HEK293 (cell line): ENCODE measurements around the gene BCL7A.

Experiments used
- SP7 ChIP-seq: fragments of 450-650 bp; formaldehyde crosslinking; IDR thresholded peaks from 2 replicates; pipeline ENCODE4 v1.5.1; 2016; ENCODE audit warnings: missing biosample characterization, missing genetic modification characterization
- TSHZ1 ChIP-seq: fragments of 450-650 bp; formaldehyde crosslinking; IDR thresholded peaks from 2 replicates; pipeline ENCODE4 v1.5.1; 2016; ENCODE audit warnings: missing biosample characterization, missing genetic modification characterization, borderline replicate concordance
- YY2 ChIP-seq: fragments of 450-650 bp; formaldehyde crosslinking; IDR thresholded peaks from 2 replicates; pipeline ENCODE4 v1.5.1; 2016; ENCODE audit warnings: missing biosample characterization, missing genetic modification characterization
- ZBTB20 ChIP-seq: fragments of 450-650 bp; formaldehyde crosslinking; IDR thresholded peaks from 2 replicates; pipeline ENCODE4 v1.5.1; 2016; ENCODE audit warnings: missing biosample characterization, missing genetic modification characterization
- ZFHX2 ChIP-seq: fragments of 450-650 bp; formaldehyde crosslinking; conservative IDR thresholded peaks from 2 replicates; pipeline ENCODE4 v1.5.1; 2016; ENCODE audit warnings: missing biosample characterization, missing genetic modification characterization
- ZNF155 ChIP-seq: fragments of 450-650 bp; formaldehyde crosslinking; IDR thresholded peaks from 2 replicates; pipeline ENCODE4 v1.5.1; 2016; ENCODE audit warnings: missing biosample characterization, missing genetic modification characterization
- ZNF18 ChIP-seq: fragments of 450-650 bp; formaldehyde crosslinking; IDR thresholded peaks from 2 replicates; pipeline ENCODE4 v1.5.1; 2016; ENCODE audit warnings: missing biosample characterization, missing genetic modification characterization
- ZNF292 ChIP-seq: fragments of 450-650 bp; formaldehyde crosslinking; IDR thresholded peaks from 2 replicates; pipeline ENCODE4 v1.5.1; 2016; ENCODE audit warnings: low read depth, missing biosample characterization, missing genetic modification characterization, borderline replicate concordance
- ZNF341 ChIP-seq: fragments of 450-650 bp; formaldehyde crosslinking; IDR thresholded peaks from 2 replicates; pipeline ENCODE4; 2016; ENCODE audit warnings: low read depth, missing biosample characterization, missing genetic modification characterization
- ZNF354C ChIP-seq: fragments of 450-650 bp; formaldehyde crosslinking; IDR thresholded peaks from 2 replicates; pipeline ENCODE4 v1.5.1; 2016; ENCODE audit warnings: missing biosample characterization, missing genetic modification characterization, low read depth, borderline replicate concordance
- ZNF404 ChIP-seq: fragments of 450-650 bp; formaldehyde crosslinking; IDR thresholded peaks from 2 replicates; pipeline ENCODE4 v1.5.1; 2017; ENCODE audit warnings: missing biosample characterization, missing genetic modification characterization
- ZNF621 ChIP-seq: fragments of 450-650 bp; formaldehyde crosslinking; IDR thresholded peaks from 2 replicates; pipeline ENCODE4 v1.5.1; 2017; ENCODE audit warnings: missing biosample characterization, missing genetic modification characterization
- ZNF76 ChIP-seq: fragments of 450-650 bp; formaldehyde crosslinking; IDR thresholded peaks from 2 replicates; pipeline ENCODE4; 2016; ENCODE audit warnings: low read depth, missing biosample characterization, missing genetic modification characterization, borderline replicate concordance
- ZSCAN4 ChIP-seq: fragments of 450-650 bp; formaldehyde crosslinking; IDR thresholded peaks from 2 replicates; pipeline ENCODE4 v1.5.1; 2017; ENCODE audit warnings: missing biosample characterization, missing genetic modification characterization
- TF ChIP-seq, protein P1 (sequence below): fragments of 450-650 bp; formaldehyde crosslinking; IDR thresholded peaks from 2 replicates; pipeline ENCODE4 v1.5.1; 2016; ENCODE audit warnings: missing biosample characterization, missing genetic modification characterization
- TF ChIP-seq, protein P2 (sequence below): fragments of 450-650 bp; formaldehyde crosslinking; optimal IDR thresholded peaks from 2 replicates; pipeline ENCODE3; 2016; ENCODE audit warnings: missing biosample characterization, mild to moderate bottlenecking, missing genetic modification characterization
- TF ChIP-seq, protein P3 (sequence below): fragments of 450-650 bp; formaldehyde crosslinking; IDR thresholded peaks from 2 replicates; pipeline ENCODE4 v1.5.1; 2017; ENCODE audit warnings: missing biosample characterization, missing genetic modification characterization

BCL7A gene

GRCh38 chr12:122094137-122094734, 72.6 kb downstream of the BCL7A start (continued):
- TF ChIP-seq SP7 (tag by site-specific recombination) (no peak), ZNF354C (tag by site-specific recombination) (peak; percentile 1; the same call in 1 of the 2 replicates), ZNF18 (peak; percentile 42), ZNF292 (no peak), ZFHX2 (tag by site-specific recombination) (peak; percentile 88), ZNF341 (tag by site-specific recombination) (no peak), ZNF76 (tag by site-specific recombination) (0 out of 2 replicates have a peak, but pooled peaks have one; percentile 11), ZSCAN4 (peak; percentile 63), ZNF621 (0 out of 2 replicates have a peak, but pooled peaks have one; percentile 47), ZBTB20 (tag by site-specific recombination) (peak; percentile 1; the same call in 1 of the 2 replicates), YY2 (no peak), ZNF155 (tag by site-specific recombination) (0 out of 2 replicates have a peak, but pooled peaks have one; percentile 9), ZNF404 (tag by site-specific recombination) (no peak), TSHZ1 (tag by site-specific recombination) (no peak)
- TF ChIP-seq, protein P1, sequence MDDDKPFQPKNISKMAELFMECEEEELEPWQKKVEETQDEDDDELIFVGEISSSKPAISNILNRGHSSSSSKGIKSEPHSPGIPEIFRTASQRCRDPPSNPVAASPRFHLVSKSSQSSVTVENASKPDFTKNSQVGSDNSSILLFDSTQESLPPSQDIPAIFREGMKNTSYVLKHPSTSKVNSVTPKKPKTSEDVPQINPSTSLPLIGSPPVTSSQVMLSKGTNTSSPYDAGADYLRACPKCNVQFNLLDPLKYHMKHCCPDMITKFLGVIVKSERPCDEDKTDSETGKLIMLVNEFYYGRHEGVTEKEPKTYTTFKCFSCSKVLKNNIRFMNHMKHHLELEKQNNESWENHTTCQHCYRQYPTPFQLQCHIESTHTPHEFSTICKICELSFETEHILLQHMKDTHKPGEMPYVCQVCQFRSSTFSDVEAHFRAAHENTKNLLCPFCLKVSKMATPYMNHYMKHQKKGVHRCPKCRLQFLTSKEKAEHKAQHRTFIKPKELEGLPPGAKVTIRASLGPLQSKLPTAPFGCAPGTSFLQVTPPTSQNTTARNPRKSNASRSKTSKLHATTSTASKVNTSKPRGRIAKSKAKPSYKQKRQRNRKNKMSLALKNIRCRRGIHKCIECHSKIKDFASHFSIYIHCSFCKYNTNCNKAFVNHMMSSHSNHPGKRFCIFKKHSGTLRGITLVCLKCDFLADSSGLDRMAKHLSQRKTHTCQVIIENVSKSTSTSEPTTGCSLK (tag by site-specific recombination) = no peak
- TF ChIP-seq, protein P2, sequence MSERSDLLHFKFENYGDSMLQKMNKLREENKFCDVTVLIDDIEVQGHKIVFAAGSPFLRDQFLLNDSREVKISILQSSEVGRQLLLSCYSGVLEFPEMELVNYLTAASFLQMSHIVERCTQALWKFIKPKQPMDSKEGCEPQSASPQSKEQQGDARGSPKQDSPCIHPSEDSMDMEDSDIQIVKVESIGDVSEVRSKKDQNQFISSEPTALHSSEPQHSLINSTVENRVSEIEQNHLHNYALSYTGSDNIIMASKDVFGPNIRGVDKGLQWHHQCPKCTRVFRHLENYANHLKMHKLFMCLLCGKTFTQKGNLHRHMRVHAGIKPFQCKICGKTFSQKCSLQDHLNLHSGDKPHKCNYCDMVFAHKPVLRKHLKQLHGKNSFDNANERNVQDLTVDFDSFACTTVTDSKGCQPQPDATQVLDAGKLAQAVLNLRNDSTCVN = no peak
- TF ChIP-seq, protein P3, sequence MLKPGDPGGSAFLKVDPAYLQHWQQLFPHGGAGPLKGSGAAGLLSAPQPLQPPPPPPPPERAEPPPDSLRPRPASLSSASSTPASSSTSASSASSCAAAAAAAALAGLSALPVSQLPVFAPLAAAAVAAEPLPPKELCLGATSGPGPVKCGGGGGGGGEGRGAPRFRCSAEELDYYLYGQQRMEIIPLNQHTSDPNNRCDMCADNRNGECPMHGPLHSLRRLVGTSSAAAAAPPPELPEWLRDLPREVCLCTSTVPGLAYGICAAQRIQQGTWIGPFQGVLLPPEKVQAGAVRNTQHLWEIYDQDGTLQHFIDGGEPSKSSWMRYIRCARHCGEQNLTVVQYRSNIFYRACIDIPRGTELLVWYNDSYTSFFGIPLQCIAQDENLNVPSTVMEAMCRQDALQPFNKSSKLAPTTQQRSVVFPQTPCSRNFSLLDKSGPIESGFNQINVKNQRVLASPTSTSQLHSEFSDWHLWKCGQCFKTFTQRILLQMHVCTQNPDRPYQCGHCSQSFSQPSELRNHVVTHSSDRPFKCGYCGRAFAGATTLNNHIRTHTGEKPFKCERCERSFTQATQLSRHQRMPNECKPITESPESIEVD (tag by site-specific recombination) = no peak
